K562 (cell line): ENCODE measurements around the gene MGAT4D. TPM values are rescaled to one million over a fixed set of nuclear protein-coding genes. Genes with fewer than 3 reads are reported as not detected.
A peak's percentile ranks its signal among the peaks of the same experiment; 100 is the strongest.

Experiments
- CTCF ChIP-seq, 3 experiments: IDR thresholded peaks in 2 of 3; conservative IDR thresholded peaks in 1 of 3; 2 replicates each; pipeline ENCODE4 v1.5.1; 2011 to 2012; ENCODE audit warnings: low read length in 3 of 3, mild to moderate bottlenecking in 3 of 3, control low read depth in 2 of 3, improper control_type of control experiment in 1 of 3, inconsistent platforms in 1 of 3, low read depth in 1 of 3, mixed read lengths in 1 of 3, moderate library complexity in 1 of 3; ENCODE audit not compliant: insufficient read depth in 2 of 3
- ETV5 ChIP-seq: sonication (generic); formaldehyde crosslinking; IDR thresholded peaks from 2 replicates; pipeline ENCODE4 v1.4.0; 2020; ENCODE audit warnings: low read depth, mild to moderate bottlenecking, missing genetic modification reagents
- HMGN3 ChIP-seq: IDR thresholded peaks from 2 replicates; pipeline ENCODE4 v1.6.1; 2011; ENCODE audit warnings: borderline replicate concordance, low read depth, mild to moderate bottlenecking, mixed read lengths, low read length; ENCODE audit not compliant: insufficient read length; ENCODE audit errors: extremely low read depth
- MGA ChIP-seq: fragments of 450-650 bp; IDR thresholded peaks from 2 replicates; pipeline ENCODE4 v1.6.1; 2016; ENCODE audit warnings: mild to moderate bottlenecking, moderate library complexity
- PTTG1 ChIP-seq: fragments of 450-650 bp; IDR thresholded peaks from 2 replicates; pipeline ENCODE4 v1.6.1; 2016; ENCODE audit warnings: low read depth, mild to moderate bottlenecking, missing genetic modification characterization, missing compliant biosample characterization
- RREB1 ChIP-seq: fragments of 250-450 bp; sonication (Bioruptor Pico); IDR thresholded peaks from 2 replicates; pipeline ENCODE4 v1.4.0; 2020
- polyA plus RNA-seq, 8 experiments: library from polyadenylated mRNA; depleted of rRNA in 4 of 8; stranded (reverse) in 5 of 8; unstranded in 3 of 8; fragments of >200 nt; fragmentation: Nextera tagmentation in 2 of 8; fragmentation: Illumina TruSeq in 1 of 8; extraction: Ambion mirVana in 2 of 8; extraction: Trizol in 1 of 8; gene quantifications; 2 replicates each; pipeline versions ENCODE4 v1.2.1 to v1.2.3, GENCODE V29; 2011 to 2014; ENCODE audit warnings: inconsistent platforms in 1 of 8, missing spikeins in 1 of 8
- total RNA-seq, 7 experiments: library from RNA; depleted of rRNA in 6 of 7; stranded (reverse); fragments of >200 nt in 6 of 7; fragmentation: Illumina TruSeq in 2 of 7; extraction: Trizol in 2 of 7; gene quantifications; 2 replicates each; pipeline versions ENCODE4 v1.2.1 to v1.2.3, GENCODE V29; 2011 to 2021; ENCODE audit warnings: low replicate concordance in 1 of 7

Gene MGAT4D
- total and polyA plus RNA-seq, 9 of the 15 experiments (the other 6 are each of a cell fraction or from before 2014, with no cell fraction given), result not detected

DNA sequence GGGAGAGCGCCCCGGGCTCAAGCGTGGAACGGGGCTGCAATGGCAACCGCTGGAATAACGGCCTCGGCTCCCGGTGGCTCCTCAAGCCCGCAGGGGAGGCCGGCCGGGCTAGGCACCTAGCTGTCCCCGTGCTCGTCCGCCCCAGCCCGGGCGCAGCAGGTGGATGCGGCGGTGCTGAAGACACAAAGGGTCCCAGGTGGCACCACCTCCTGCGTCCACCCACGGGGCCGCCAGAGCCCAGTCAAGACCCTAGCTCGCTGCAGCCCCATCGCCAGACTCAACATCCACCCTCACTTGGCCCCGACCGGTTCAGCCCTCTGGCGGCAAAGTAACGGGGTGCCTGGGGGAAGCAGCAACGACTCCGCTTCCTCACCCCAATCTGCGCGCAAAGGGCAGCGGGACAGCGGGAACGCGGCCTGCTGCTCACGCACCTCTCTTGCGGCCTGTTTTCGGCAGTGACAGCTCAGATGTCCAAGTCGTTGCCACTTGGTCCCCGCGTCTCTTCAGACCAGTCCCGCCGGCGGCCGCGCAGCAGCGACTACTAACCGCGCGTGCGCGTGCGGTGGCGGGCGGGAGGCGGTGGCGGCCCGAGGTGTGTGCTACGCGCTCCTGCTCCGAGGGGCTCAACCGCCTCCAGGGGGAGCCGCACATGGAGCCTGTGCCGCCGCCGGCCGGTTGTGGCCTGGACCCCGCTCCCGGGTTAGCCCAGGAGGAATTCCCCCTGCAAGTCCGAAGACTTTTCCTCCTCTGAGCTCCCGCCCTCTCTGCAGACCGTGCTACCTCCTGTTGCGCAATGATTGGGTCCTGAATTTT is 70.8 kb downstream of the MGAT4D start, which contains the start of gene CLGN (continued):
- TF ChIP-seq MGA (peak; percentile 94), PTTG1 (tag) (no peak), CTCF (IDR thresholded peaks at IDR 0.05 in 2 of 3, conservative IDR thresholded peaks at IDR 0.05 in 1 of 3; ENCODE audit: insufficient read depth in 2 of 3, low read depth in 1 of 3, low read length in 3 of 3) (peak; percentile 51 to 56 (median 54); a peak in 4 of 6 replicates), RREB1 (CRISPR knock-in tag) (0 out of 2 replicates have a peak, but pooled peaks have one; percentile 25), ETV5 (CRISPR knock-in tag) (peak; percentile 24; the same call in 1 of the 2 replicates), HMGN3 (peak; percentile 67)
